Panc1 (cell line): ENCODE results near the gene APOBEC3F. TPM values are rescaled to one million over a fixed set of nuclear protein-coding genes. Genes with fewer than 3 reads are reported as not detected.
A peak's percentile ranks its signal among the peaks of the same experiment; 100 is the strongest.

ENCODE experiments used
- ATAC-seq: fragments of 200-7000 bp; cut with Tn5 transposase; 2 replicates; pipeline ENCODE4 v1.9.1; 2020; ENCODE audit warnings: mild to moderate bottlenecking, moderate library complexity
- BruUV-seq: library from RNA; stranded (reverse); fragments of 400-500 nt; replicated peaks from 2 replicates; lab custom pipeline; 2021; lab: Mats Ljungman, UMichigan
- CTCF ChIA-PET: fragments of 300-600 bp; sonication (Branson Sonifier 250); formaldehyde crosslinking; loops from one replicate; lab custom pipeline; 2022; ENCODE audit warnings: antibody characterized with exemption; lab: Charles Lee
- POLR2A ChIA-PET: fragments of 300-600 bp; sonication (Branson Sonifier 250); formaldehyde crosslinking; loops from one replicate; lab custom pipeline; 2022; ENCODE audit warnings: antibody characterized with exemption; lab: Charles Lee
- DNase-seq: peaks from one replicate; pipeline ENCODE4 v3.0.0-alpha.2; 2010; ENCODE audit warnings: low read depth, low spot score
- H3K27ac ChIP-seq: 2 replicates; pipeline ENCODE4 v1.5.1; 2011; ENCODE audit warnings: mild to moderate bottlenecking, low read length, inconsistent platforms
- H3K27me3 ChIP-seq: fragments of 200-500 bp; sonication (Bioruptor generic); 2 replicates; pipeline ENCODE4 v1.6.0; 2014; ENCODE audit warnings: low read length, inconsistent platforms; ENCODE audit not compliant: control insufficient read depth, insufficient read depth
- H3K36me3 ChIP-seq: fragments of 200-500 bp; sonication (Bioruptor generic); 2 replicates; pipeline ENCODE4 v1.5.1; 2014; ENCODE audit warnings: inconsistent platforms, mild to moderate bottlenecking, low read length, moderate library complexity; ENCODE audit not compliant: control insufficient read depth, insufficient read depth
- H3K4me1 ChIP-seq: 2 replicates; pipeline ENCODE4 v1.5.1; 2011; ENCODE audit warnings: inconsistent platforms, mild to moderate bottlenecking, low read length, moderate library complexity; ENCODE audit not compliant: control insufficient read depth, insufficient read depth
- H3K4me3 ChIP-seq, 2 experiments: 2 replicates each; pipeline ENCODE4 v1.5.1; 2011 to 2012; ENCODE audit warnings: low read depth in 2 of 2, low read length in 2 of 2, mild to moderate bottlenecking in 2 of 2, inconsistent platforms in 1 of 2, moderate library complexity in 1 of 2
- H3K9me3 ChIP-seq: fragments of 200-500 bp; sonication (Bioruptor generic); 2 replicates; pipeline ENCODE4 v1.5.1; 2014; ENCODE audit warnings: low read depth, mild to moderate bottlenecking, inconsistent platforms, low read length, moderate library complexity; ENCODE audit not compliant: control insufficient read depth, insufficient read depth
- CTCF ChIP-seq: fragments of 450-650 bp; IDR thresholded peaks from 2 replicates; pipeline ENCODE4 v1.5.1; 2017; ENCODE audit warnings: mild to moderate bottlenecking
- POLR2AphosphoS5 ChIP-seq: IDR thresholded peaks from 2 replicates; pipeline ENCODE4 v1.6.1; 2012; ENCODE audit warnings: mild to moderate bottlenecking, low read depth, low read length, moderate library complexity
- SIN3A ChIP-seq: IDR thresholded peaks from 2 replicates; pipeline ENCODE4 v1.6.1; 2012; ENCODE audit warnings: low read depth, mild to moderate bottlenecking, low read length, moderate library complexity, borderline replicate concordance; ENCODE audit not compliant: insufficient read depth
- TCF7L2 ChIP-seq: IDR thresholded peaks from 2 replicates; pipeline ENCODE4 v1.6.1; 2011; ENCODE audit warnings: mild to moderate bottlenecking, low read depth, low read length, inconsistent platforms
- in situ Hi-C: cut with HindIII; loops from 2 replicates; pipeline ENCODE4 v1.10.0; 2016; ENCODE audit warnings: low sequenced_read_pairs, low pct_unique_long_range_greater_than_20kb
- intact Hi-C: fragments of 100-400 bp; cut with micrococcal nuclease; formaldehyde crosslinking; loops from one replicate; pipeline ENCODE4 v1.10.0; 2022; ENCODE audit not compliant: unreplicated experiment
- total RNA-seq: library from RNA; stranded (reverse); gene quantifications from one replicate; pipeline ENCODE4 v1.2.1, GENCODE V29; 2021; ENCODE audit not compliant: unreplicated experiment
- TF ChIP-seq, protein P1 (sequence below), 2 experiments: IDR thresholded peaks; 2 replicates each; pipeline ENCODE4 v1.6.1; 2011 to 2012; ENCODE audit warnings: low read depth in 2 of 2, control low read depth in 1 of 2, low read length in 1 of 2, mild to moderate bottlenecking in 1 of 2, moderate library complexity in 1 of 2; ENCODE audit not compliant: insufficient read depth in 1 of 2

APOBEC3F gene
- total RNA-seq, 1 experiment from 2014 or later: 7.7 TPM

DNA sequence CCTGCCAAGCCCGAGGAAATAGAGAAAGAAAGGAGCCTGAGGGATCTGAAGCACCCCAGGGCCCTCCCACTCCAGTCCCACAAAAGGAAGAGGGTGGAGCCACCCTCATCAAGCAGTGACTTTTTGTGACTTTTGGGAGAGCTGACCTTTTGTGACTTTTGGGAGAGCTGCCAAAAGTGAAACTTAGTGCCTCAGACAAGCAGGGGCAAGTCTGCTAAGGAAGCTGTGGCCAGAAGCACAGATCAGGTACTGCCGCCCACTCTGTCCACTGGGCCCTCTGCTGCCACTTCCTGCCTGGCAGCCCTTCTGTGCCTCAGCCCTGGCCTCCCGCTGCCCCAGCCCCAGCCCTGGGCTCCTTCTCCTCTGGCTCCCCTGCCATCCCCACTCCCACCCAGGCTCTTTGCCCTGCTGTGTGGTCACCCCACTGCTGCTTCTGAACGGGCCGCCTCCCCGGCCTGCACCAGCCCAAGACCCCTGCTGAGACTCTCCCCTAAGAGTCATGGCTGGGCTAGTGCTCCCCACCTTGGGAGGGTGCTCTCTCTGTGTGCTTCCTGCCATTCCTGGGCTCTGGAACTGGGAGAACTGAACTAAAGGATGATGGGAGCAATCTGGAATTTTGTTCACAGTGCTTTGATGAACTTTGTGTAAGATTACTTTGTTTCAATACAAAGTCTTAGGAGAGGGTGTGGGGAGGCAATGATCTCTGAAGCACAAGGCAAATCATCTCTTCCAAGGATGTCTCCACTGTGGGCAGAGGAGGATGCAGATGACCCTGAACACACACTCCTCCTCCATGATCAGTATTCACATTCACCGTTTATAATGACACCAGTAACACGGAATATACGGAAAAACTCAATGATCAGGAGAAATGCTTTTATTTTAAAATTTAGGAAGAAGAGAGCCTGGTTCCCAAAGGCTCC is 56.7 kb downstream of the APOBEC3F start, which contains the start of gene APOBEC3H:
Gene APOBEC3H, plus strand, starts transcription at position 147 of the 923 bp plus-strand sequence. CDS start 3,035 bp downstream, outside the sequence.
- no peak for DNase-seq
- no peaks in the 10 kb centered on the region for H3K9me3 ChIP-seq
- no peak within 1 kb of the TSS for H3K4me3 ChIP-seq
- no TSS peak for BruUV-seq
- no peaks in the 10 kb centered on the region for H3K27me3 ChIP-seq
- ATAC-seq: 0 out of 2 replicates have a peak, but pooled peaks have one; percentile 38
- H3K36me3 ChIP-seq: no peaks in the 10 kb centered on the region
- in situ Hi-C loops (no loop called here), intact Hi-C loops (no loop called here)
- H3K4me1 ChIP-seq: no peaks in the 10 kb centered on the region
- ChIA-PET POLR2A (no interaction called here), CTCF (no interaction called here)
- TF ChIP-seq TCF7L2 (no peak), POLR2AphosphoS5 (no peak)
- H3K27ac ChIP-seq: no peak within 1 kb of the TSS

DNA sequence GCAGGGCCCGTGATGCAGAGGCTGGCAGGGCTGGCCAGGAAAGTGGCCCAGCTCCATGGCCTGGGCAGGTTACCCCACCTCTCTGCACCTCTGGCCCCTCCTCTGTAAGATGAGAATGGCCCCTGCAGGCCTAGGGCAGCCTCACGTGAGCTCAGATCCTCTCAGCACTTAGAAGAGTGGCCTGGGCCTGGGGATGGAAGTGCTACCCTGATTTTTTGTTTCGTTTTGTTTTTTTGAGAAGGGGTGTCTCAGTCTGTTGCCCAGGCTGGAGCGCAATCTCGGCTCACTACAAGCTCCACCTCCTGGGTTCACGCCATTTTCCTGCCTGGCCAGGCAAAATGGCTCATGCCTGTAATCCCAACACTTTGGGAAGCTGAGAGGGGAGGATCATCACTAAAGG is 57.4 kb downstream of the APOBEC3F start:
- Histone ChIP-seq H3K27ac (no peak overlapping the region), H3K9me3 (no peaks in the 10 kb centered on the region), H3K36me3 (no peaks in the 10 kb centered on the region), H3K27me3 (no peaks in the 10 kb centered on the region), H3K4me1 (no peaks in the 10 kb centered on the region), H3K4me3 (no peak overlapping the region)
- ATAC-seq (no peak; the same call in 1 of the 2 replicates), DNase-seq (no peak)
- intact Hi-C loops (no loop called here), in situ Hi-C loops (no loop called here)
- no TSS peak for BruUV-seq
- CTCF ChIA-PET: no interaction called here
- POLR2A ChIA-PET: no interaction called here
- no peak for TF ChIP-seq CTCF
- no peak for TF ChIP-seq POLR2AphosphoS5
- no peak for TF ChIP-seq SIN3A
- TF ChIP-seq, protein P1, sequence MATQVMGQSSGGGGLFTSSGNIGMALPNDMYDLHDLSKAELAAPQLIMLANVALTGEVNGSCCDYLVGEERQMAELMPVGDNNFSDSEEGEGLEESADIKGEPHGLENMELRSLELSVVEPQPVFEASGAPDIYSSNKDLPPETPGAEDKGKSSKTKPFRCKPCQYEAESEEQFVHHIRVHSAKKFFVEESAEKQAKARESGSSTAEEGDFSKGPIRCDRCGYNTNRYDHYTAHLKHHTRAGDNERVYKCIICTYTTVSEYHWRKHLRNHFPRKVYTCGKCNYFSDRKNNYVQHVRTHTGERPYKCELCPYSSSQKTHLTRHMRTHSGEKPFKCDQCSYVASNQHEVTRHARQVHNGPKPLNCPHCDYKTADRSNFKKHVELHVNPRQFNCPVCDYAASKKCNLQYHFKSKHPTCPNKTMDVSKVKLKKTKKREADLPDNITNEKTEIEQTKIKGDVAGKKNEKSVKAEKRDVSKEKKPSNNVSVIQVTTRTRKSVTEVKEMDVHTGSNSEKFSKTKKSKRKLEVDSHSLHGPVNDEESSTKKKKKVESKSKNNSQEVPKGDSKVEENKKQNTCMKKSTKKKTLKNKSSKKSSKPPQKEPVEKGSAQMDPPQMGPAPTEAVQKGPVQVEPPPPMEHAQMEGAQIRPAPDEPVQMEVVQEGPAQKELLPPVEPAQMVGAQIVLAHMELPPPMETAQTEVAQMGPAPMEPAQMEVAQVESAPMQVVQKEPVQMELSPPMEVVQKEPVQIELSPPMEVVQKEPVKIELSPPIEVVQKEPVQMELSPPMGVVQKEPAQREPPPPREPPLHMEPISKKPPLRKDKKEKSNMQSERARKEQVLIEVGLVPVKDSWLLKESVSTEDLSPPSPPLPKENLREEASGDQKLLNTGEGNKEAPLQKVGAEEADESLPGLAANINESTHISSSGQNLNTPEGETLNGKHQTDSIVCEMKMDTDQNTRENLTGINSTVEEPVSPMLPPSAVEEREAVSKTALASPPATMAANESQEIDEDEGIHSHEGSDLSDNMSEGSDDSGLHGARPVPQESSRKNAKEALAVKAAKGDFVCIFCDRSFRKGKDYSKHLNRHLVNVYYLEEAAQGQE (IDR thresholded peaks at IDR 0.05; ENCODE audit: insufficient read depth in 1 of 2, low read depth in 2 of 2, low read length in 1 of 2): no peak
- no peak for TF ChIP-seq TCF7L2

DNA sequence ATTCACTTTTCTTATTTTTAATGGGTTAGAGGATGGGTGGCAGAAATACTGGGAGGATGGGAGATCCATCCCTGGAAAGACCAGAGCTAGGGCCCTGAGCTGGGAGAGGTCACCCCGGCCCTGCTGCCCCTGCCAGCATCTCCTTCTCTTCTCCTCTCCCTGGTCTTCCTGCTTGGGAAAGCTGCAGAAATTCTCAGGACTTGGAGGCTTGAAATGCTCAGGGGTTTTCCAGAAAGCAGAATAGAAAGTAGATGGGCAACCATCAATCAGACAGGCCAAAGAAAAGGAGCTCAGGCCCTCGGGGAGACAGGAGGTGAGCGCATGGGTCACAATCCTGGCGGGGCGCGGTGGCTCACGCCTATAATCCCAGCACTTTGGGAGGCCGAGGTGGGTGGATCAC is 57.9 kb downstream of the APOBEC3F start:
- Histone ChIP-seq H3K27ac (no peak overlapping the region), H3K4me1 (no peaks in the 10 kb centered on the region), H3K36me3 (no peaks in the 10 kb centered on the region), H3K9me3 (no peaks in the 10 kb centered on the region), H3K4me3 (no peak overlapping the region), H3K27me3 (no peaks in the 10 kb centered on the region)
- in situ Hi-C loops (no loop called here), intact Hi-C loops (no loop called here)
- ATAC-seq: no peak
- no TSS peak for BruUV-seq
- TF ChIP-seq CTCF: no peak
- TF ChIP-seq, protein P1 (IDR thresholded peaks at IDR 0.05; ENCODE audit: insufficient read depth in 1 of 2, low read depth in 2 of 2, low read length in 1 of 2): no peak
- ChIA-PET POLR2A (no interaction called here), CTCF (no interaction called here)
- DNase-seq: no peak
